HG02840 (cell line): ENCODE data around the gene SNAPC1.
A peak's percentile ranks its signal among the peaks of the same experiment; 100 is the strongest.
"Not testable (repeated sequence)": the region's sequence is repeated elsewhere in the genome, so short reads cannot be mapped to it uniquely, and the experiment has no call there.

Experiments used
- ATAC-seq: cut with Tn5 transposase; IDR thresholded peaks from one replicate; pipeline ENCODE4 v1.9.1; 2021; ENCODE audit warnings: mild to moderate bottlenecking, moderate library complexity, moderate number of reproducible peaks; ENCODE audit not compliant: unreplicated experiment, low FRiP score

Gene SNAPC1

GRCh38 chr14:61749264-61749663 is 13.0 kb upstream of the SNAPC1 start:
- no peak for ATAC-seq

- no peak for ATAC-seq
Observed at GRCh38 chr14:61749867-61750266, 12.4 kb upstream of the SNAPC1 start.

- ATAC-seq: peak; percentile 89
Observed at GRCh38 chr14:61750708-61751474, 11.3 kb upstream of the SNAPC1 start.

- no peak for ATAC-seq
Observed at GRCh38 chr14:61751475-61751989, 10.7 kb upstream of the SNAPC1 start.

GRCh38 chr14:61752626-61753025 is 9.6 kb upstream of the SNAPC1 start:
- ATAC-seq: no peak

- ATAC-seq: no peak
Observed at GRCh38 chr14:61753631-61754030, 8.6 kb upstream of the SNAPC1 start.

GRCh38 chr14:61754627-61755381 is 7.4 kb upstream of the SNAPC1 start:
- ATAC-seq: no peak

- ATAC-seq: not testable (repeated sequence)
Observed at GRCh38 chr14:61755382-61755742, 6.9 kb upstream of the SNAPC1 start.

- no peak for ATAC-seq
Observed at GRCh38 chr14:61756135-61756534, 6.1 kb upstream of the SNAPC1 start.

GRCh38 chr14:61759878-61760277 is 2.3 kb upstream of the SNAPC1 start:
- ATAC-seq: no peak

- ATAC-seq: no peak
Observed at GRCh38 chr14:61761557-61761956, 663 bp upstream of the SNAPC1 start.

GRCh38 chr14:61764342-61765122 is 2.3 kb downstream of the SNAPC1 start:
- ATAC-seq: no peak

GRCh38 chr14:61765225-61765943 is 3.2 kb downstream of the SNAPC1 start:
- no peak for ATAC-seq

GRCh38 chr14:61766151-61766550 is 3.9 kb downstream of the SNAPC1 start:
- no peak for ATAC-seq

GRCh38 chr14:61768240-61768639 is 6.0 kb downstream of the SNAPC1 start:
- ATAC-seq: no peak

GRCh38 chr14:61769893-61770292 is 7.7 kb downstream of the SNAPC1 start:
- ATAC-seq: no peak

GRCh38 chr14:61774861-61775260 is 12.6 kb downstream of the SNAPC1 start:
- no peak for ATAC-seq

GRCh38 chr14:61780125-61780524 is 17.9 kb downstream of the SNAPC1 start:
- no peak for ATAC-seq

- ATAC-seq: no peak
Observed at GRCh38 chr14:61797309-61797708, 35.1 kb downstream of the SNAPC1 start.

- no peak for ATAC-seq
Observed at GRCh38 chr14:61802010-61802568, 39.9 kb downstream of the SNAPC1 start.
